Neural cell (in vitro differentiated cells): ENCODE data around the gene PRM2. TPM values are rescaled to one million over a fixed set of nuclear protein-coding genes. Genes with fewer than 3 reads are reported as not detected.

Source experiments
- H2AFZ ChIP-seq: fragments of 200-600, 300-800 bp; sonication (generic), shearing (Covaris generic); 2 replicates; pipeline ENCODE4 v1.6.0; 2014; ENCODE audit warnings: low read depth, mild to moderate bottlenecking, antibody characterized with exemption, low read length, moderate library complexity
- H3F3A ChIP-seq: fragments of 200-600 bp; shearing (Covaris generic); 2 replicates; pipeline ENCODE4 v1.6.1; 2016; ENCODE audit warnings: mild to moderate bottlenecking, moderate library complexity, mixed read lengths, antibody characterized with exemption, low read length; ENCODE audit not compliant: insufficient read depth, poor library complexity, severe bottlenecking
- H3K27ac ChIP-seq: fragments of 200-600, 300-800 bp; sonication (generic), shearing (Covaris generic); 2 replicates; pipeline ENCODE4 v1.5.1; 2014; ENCODE audit warnings: mild to moderate bottlenecking, low read length, moderate library complexity
- H3K27me3 ChIP-seq: fragments of 300-800, 200-600 bp; sonication (generic), shearing (Covaris generic); 2 replicates; pipeline ENCODE4 v1.6.0; 2014; ENCODE audit warnings: mild to moderate bottlenecking, low read depth, low read length, moderate library complexity; ENCODE audit not compliant: insufficient read depth
- H3K36me3 ChIP-seq: fragments of 300-800, 200-600 bp; sonication (generic), shearing (Covaris generic); 2 replicates; pipeline ENCODE4 v1.5.1; 2014; ENCODE audit warnings: mild to moderate bottlenecking, antibody characterized with exemption, low read length, moderate library complexity; ENCODE audit not compliant: insufficient read depth
- H3K4me2 ChIP-seq: fragments of 300-800, 200-600 bp; sonication (generic), shearing (Covaris generic); 2 replicates; pipeline ENCODE4 v1.6.0; 2014; ENCODE audit warnings: mild to moderate bottlenecking, low read length
- H3K4me3 ChIP-seq: fragments of 300-800, 200-600 bp; sonication (generic), shearing (Covaris generic); 2 replicates; pipeline ENCODE4 v1.5.1; 2014; ENCODE audit warnings: mild to moderate bottlenecking, low read length, moderate library complexity
- H3K79me2 ChIP-seq: fragments of 200-600 bp; shearing (Covaris generic); replicated peaks from 2 replicates; pipeline ENCODE4 v1.6.0; 2014; ENCODE audit warnings: mild to moderate bottlenecking, low read length, moderate library complexity; ENCODE audit not compliant: insufficient read depth
- H3K9ac ChIP-seq: fragments of 300-800, 200-600 bp; sonication (generic), shearing (Covaris generic); 2 replicates; pipeline ENCODE4 v1.6.1; 2016; ENCODE audit warnings: mild to moderate bottlenecking, low read length, mixed read lengths
- H3K9me2 ChIP-seq: fragments of 200-600 bp; shearing (Covaris generic); 2 replicates; pipeline ENCODE4 v1.6.1; 2016; ENCODE audit warnings: mild to moderate bottlenecking, low read length, mixed read lengths; ENCODE audit not compliant: insufficient read depth
- H3K9me3 ChIP-seq: fragments of 200-600, 300-800 bp; sonication (generic), shearing (Covaris generic); 2 replicates; pipeline ENCODE4 v1.6.1; 2016; ENCODE audit warnings: mild to moderate bottlenecking, mixed run types, low read length, moderate library complexity, mixed read lengths
- H4K20me1 ChIP-seq: fragments of 200-600 bp; shearing (Covaris generic); 2 replicates; pipeline ENCODE4 v1.6.1; 2016; ENCODE audit warnings: mild to moderate bottlenecking, mixed run types; ENCODE audit not compliant: insufficient read depth
- CTCF ChIP-seq: fragments of 450-650 bp; IDR thresholded peaks from 2 replicates; pipeline ENCODE4 v1.5.1; 2014; ENCODE audit warnings: antibody characterized with exemption, mild to moderate bottlenecking, moderate library complexity; ENCODE audit not compliant: poor library complexity, severe bottlenecking
- EP300 ChIP-seq: fragments of 450-650 bp; conservative IDR thresholded peaks from 2 replicates; pipeline ENCODE4 v1.6.1; 2014; ENCODE audit warnings: antibody characterized with exemption, mild to moderate bottlenecking, moderate library complexity; ENCODE audit not compliant: poor library complexity, severe bottlenecking
- EZH2 ChIP-seq: fragments of 200-600, 300-800 bp; shearing (Covaris generic), sonication (generic); IDR thresholded peaks from 2 replicates; pipeline ENCODE4 v1.6.1; 2014; ENCODE audit warnings: antibody characterized with exemption, low read length, borderline replicate concordance, mild to moderate bottlenecking; ENCODE audit not compliant: insufficient read depth, poor library complexity, severe bottlenecking
- MXI1 ChIP-seq: fragments of 450-650 bp; conservative IDR thresholded peaks from 2 replicates; pipeline ENCODE4 v1.6.1; 2014; ENCODE audit warnings: antibody characterized with exemption, mild to moderate bottlenecking; ENCODE audit not compliant: poor library complexity, severe bottlenecking
- POLR2AphosphoS5 ChIP-seq: IDR thresholded peaks from 2 replicates; pipeline ENCODE4 v1.6.1; 2012
- RAD21 ChIP-seq: fragments of 450-650 bp; conservative IDR thresholded peaks from 2 replicates; pipeline ENCODE4 v1.6.1; 2014; ENCODE audit warnings: antibody characterized with exemption, mild to moderate bottlenecking, moderate library complexity
- REST ChIP-seq: IDR thresholded peaks from 2 replicates; pipeline ENCODE4 v1.6.1; 2012; ENCODE audit warnings: borderline replicate concordance
- SMC3 ChIP-seq: fragments of 450-650 bp; conservative IDR thresholded peaks from 2 replicates; pipeline ENCODE4 v1.6.1; 2014; ENCODE audit warnings: antibody characterized with exemption, mild to moderate bottlenecking, moderate library complexity; ENCODE audit not compliant: poor library complexity
- TAF1 ChIP-seq: IDR thresholded peaks from 2 replicates; pipeline ENCODE4 v1.6.1; 2012; ENCODE audit warnings: low read depth
- polyA plus RNA-seq: library from polyadenylated mRNA; depleted of rRNA; stranded (reverse); fragments of >200 nt; gene quantifications from 2 replicates; pipeline ENCODE4 v1.2.3, GENCODE V29; 2014

Gene PRM2
- polyA plus RNA-seq, 1 donor from 2014 or later = not detected

- no peak overlapping the region for H3K4me2 ChIP-seq
- no peak overlapping the region for H3K4me3 ChIP-seq
- no peaks in the 10 kb centered on the region for H3K9me3 ChIP-seq
- no peaks in the 10 kb centered on the region for H3K9me2 ChIP-seq
- H3K27ac ChIP-seq = no peak overlapping the region
- no peaks in the 10 kb centered on the region for H3K36me3 ChIP-seq
- H4K20me1 ChIP-seq = no peaks in the 10 kb centered on the region
- TF ChIP-seq MXI1 (no peak), CTCF (no peak), RAD21 (no peak), TAF1 (no peak), POLR2AphosphoS5 (no peak), EP300 (no peak), REST (no peak), EZH2 (no peak), SMC3 (no peak)
- H3K9ac ChIP-seq = no peak overlapping the region
- no peak overlapping the region for H2AFZ ChIP-seq
- no peaks in the 10 kb centered on the region for H3F3A ChIP-seq
- no peaks in the 10 kb centered on the region for H3K27me3 ChIP-seq
- H3K79me2 ChIP-seq = no peaks in the 10 kb centered on the region
Observed at GRCh38 chr16:11234884-11235702, 41.2 kb downstream of the PRM2 start.

DNA sequence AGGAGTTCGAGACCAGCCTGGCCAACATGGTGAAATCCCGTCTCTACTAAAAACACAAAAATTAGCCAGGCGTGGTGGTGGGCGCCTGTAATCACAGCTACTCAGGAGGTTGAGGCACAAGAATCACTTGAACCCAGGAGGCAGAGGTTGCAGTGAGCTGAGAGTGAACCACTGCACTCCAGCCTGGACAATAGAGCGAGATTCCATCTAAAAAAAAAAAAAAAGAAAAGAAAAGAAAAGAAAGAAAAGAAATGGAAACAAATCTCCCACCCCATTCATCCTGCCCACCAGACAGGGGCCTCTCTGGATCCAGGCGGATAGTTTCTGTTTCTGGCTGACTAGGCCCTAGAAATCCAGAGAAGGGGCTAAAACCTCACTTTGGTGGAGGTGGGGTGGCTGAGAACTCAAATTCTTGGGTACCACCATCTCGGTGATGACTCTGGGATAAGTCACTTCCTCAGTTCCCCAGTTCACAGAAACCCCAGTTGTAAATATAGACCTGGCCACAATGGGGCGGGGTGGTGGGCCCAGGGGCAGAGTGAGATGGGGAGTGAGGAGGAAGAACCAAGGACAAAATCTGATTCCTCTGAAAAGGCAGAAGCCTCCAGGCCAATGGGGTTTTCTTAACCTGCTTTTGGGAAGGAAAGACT is 42.4 kb downstream of the PRM2 start:
- Histone ChIP-seq H3K27me3 (no peaks in the 10 kb centered on the region), H3K27ac (no peak overlapping the region), H2AFZ (no peak overlapping the region), H3K4me3 (no peak overlapping the region), H3K9me2 (no peaks in the 10 kb centered on the region), H3K9me3 (no peaks in the 10 kb centered on the region), H3K4me2 (no peak overlapping the region), H3K36me3 (no peaks in the 10 kb centered on the region), H3K9ac (no peak overlapping the region), H4K20me1 (no peaks in the 10 kb centered on the region), H3K79me2 (no peaks in the 10 kb centered on the region), H3F3A (no peaks in the 10 kb centered on the region)
- no peak for TF ChIP-seq RAD21
- TF ChIP-seq TAF1 = no peak
- no peak for TF ChIP-seq POLR2AphosphoS5
- TF ChIP-seq SMC3 = no peak
- no peak for TF ChIP-seq CTCF
- no peak for TF ChIP-seq MXI1
- TF ChIP-seq EP300 = no peak
- no peak for TF ChIP-seq REST
- TF ChIP-seq EZH2 = no peak
